ENCODE results near the gene C17orf107. TPM values are rescaled to one million over a fixed set of nuclear protein-coding genes. Genes with fewer than 3 reads are reported as not detected.

Gene C17orf107
- total and polyA plus RNA-seq, 2 of the 13 experiments (the other 11 are each of a cell fraction or from before 2014, with no cell fraction given) = 0.20 to 0.59 TPM

DNA sequence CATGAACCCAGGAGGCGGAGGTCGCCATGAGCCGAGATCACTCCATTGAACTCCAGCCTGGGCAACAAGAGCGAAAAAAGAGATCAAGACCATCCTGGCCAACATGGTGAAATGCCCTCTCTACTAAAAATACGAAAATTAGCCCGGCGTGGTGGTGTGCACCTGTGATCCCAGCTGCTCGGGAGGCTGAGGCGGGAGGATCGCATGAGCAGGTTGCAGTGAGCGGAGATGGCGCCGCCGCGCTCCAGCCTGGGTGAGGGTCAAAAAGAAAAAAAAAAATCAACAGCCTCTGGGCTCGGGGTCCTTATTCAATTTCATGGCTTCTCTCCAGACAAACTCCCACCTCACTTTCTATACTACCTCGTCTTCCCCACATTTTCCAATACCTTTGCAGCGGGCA, 29.5 kb downstream of the C17orf107 start (continued):
- TF ChIP-seq, protein P1, sequence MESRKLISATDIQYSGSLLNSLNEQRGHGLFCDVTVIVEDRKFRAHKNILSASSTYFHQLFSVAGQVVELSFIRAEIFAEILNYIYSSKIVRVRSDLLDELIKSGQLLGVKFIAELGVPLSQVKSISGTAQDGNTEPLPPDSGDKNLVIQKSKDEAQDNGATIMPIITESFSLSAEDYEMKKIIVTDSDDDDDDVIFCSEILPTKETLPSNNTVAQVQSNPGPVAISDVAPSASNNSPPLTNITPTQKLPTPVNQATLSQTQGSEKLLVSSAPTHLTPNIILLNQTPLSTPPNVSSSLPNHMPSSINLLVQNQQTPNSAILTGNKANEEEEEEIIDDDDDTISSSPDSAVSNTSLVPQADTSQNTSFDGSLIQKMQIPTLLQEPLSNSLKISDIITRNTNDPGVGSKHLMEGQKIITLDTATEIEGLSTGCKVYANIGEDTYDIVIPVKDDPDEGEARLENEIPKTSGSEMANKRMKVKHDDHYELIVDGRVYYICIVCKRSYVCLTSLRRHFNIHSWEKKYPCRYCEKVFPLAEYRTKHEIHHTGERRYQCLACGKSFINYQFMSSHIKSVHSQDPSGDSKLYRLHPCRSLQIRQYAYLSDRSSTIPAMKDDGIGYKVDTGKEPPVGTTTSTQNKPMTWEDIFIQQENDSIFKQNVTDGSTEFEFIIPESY (CRISPR knock-in tag; IDR thresholded peaks at IDR 0.05) = no peak
- TF ChIP-seq, protein P2, sequence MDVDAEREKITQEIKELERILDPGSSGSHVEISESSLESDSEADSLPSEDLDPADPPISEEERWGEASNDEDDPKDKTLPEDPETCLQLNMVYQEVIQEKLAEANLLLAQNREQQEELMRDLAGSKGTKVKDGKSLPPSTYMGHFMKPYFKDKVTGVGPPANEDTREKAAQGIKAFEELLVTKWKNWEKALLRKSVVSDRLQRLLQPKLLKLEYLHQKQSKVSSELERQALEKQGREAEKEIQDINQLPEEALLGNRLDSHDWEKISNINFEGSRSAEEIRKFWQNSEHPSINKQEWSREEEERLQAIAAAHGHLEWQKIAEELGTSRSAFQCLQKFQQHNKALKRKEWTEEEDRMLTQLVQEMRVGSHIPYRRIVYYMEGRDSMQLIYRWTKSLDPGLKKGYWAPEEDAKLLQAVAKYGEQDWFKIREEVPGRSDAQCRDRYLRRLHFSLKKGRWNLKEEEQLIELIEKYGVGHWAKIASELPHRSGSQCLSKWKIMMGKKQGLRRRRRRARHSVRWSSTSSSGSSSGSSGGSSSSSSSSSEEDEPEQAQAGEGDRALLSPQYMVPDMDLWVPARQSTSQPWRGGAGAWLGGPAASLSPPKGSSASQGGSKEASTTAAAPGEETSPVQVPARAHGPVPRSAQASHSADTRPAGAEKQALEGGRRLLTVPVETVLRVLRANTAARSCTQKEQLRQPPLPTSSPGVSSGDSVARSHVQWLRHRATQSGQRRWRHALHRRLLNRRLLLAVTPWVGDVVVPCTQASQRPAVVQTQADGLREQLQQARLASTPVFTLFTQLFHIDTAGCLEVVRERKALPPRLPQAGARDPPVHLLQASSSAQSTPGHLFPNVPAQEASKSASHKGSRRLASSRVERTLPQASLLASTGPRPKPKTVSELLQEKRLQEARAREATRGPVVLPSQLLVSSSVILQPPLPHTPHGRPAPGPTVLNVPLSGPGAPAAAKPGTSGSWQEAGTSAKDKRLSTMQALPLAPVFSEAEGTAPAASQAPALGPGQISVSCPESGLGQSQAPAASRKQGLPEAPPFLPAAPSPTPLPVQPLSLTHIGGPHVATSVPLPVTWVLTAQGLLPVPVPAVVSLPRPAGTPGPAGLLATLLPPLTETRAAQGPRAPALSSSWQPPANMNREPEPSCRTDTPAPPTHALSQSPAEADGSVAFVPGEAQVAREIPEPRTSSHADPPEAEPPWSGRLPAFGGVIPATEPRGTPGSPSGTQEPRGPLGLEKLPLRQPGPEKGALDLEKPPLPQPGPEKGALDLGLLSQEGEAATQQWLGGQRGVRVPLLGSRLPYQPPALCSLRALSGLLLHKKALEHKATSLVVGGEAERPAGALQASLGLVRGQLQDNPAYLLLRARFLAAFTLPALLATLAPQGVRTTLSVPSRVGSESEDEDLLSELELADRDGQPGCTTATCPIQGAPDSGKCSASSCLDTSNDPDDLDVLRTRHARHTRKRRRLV (CRISPR knock-in tag; IDR thresholded peaks at IDR 0.05) = no peak
- TF ChIP-seq POLR2AphosphoS2 (IDR thresholded peaks at IDR 0.05; ENCODE audit: low read depth, low read length) (no peak), MAFK (conservative IDR thresholded peaks at IDR 0.05 in 1 of 2, IDR thresholded peaks at IDR 0.05 in 1 of 2; ENCODE audit: low read length in 2 of 2) (no peak), ZNF790 (CRISPR knock-in tag; IDR thresholded peaks at IDR 0.05; ENCODE audit: borderline replicate concordance) (no peak), SRY (CRISPR knock-in tag; IDR thresholded peaks at IDR 0.05) (no peak)

DNA sequence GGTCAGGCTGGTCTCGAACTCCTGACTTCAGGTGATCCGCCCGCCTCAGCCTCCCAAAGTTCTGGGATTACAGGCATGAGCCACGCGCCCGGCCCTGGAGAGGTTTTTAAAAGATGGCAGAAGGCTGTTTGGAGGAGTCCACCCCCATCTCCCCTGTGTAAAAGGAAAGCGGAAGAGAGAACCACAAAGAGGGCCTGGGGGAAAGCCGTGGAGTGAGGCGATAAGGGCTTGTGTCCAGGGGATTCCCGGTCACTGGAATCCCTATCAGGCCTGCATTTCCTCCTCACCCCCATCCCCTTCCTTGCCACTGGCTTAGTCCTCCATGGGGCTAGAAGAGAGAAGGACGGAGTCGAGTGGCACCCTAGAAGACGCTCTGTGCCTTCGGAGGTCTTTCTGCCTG, 32.6 kb downstream of the C17orf107 start, which contains the start of gene GP1BA:
GP1BA (plus strand) TSS at position 315 of the 400 bp plus-strand sequence. CDS start 328 bp downstream, outside the sequence.
- Histone ChIP-seq H3K27ac (ENCODE audit: extremely low read length, insufficient read depth, low read length) (no peak within 1 kb of the TSS), H4K20me1 (ENCODE audit: insufficient read depth, low read length) (no peaks in the 10 kb centered on the region), H3K36me3 (replicated peaks in 1 of 2; ENCODE audit: control insufficient read depth in 1 of 2, insufficient read depth in 2 of 2, low read length in 2 of 2) (peaks cover 0 to 3% of the 10 kb centered on the region in 2 experiments; a peak in 1 of 5 replicates), H3K9ac (ENCODE audit: insufficient read depth, low read depth, low read length) (no peak within 1 kb of the TSS), H3K27me3 (ENCODE audit: control insufficient read depth in 1 of 2, insufficient read depth in 2 of 2, low read length in 2 of 2) (no peaks in the 10 kb centered on the region), H3K79me2 (ENCODE audit: insufficient read depth, low read length) (no peaks in the 10 kb centered on the region), H3K4me1 (ENCODE audit: insufficient read depth, low read length) (peaks cover 10% of the 10 kb centered on the region), H3K9me3 (ENCODE audit: low read length) (no peaks in the 10 kb centered on the region), H2AFZ (ENCODE audit: low read length) (no peak within 1 kb of the TSS), H3K4me2 (ENCODE audit: low read depth, low read length) (no peak within 1 kb of the TSS), H3K4me3 (replicated peaks in 1 of 3; ENCODE audit: insufficient read depth in 1 of 3, low read depth in 2 of 3, low read length in 3 of 3) (no peak within 1 kb of the TSS)
- in situ Hi-C loops (cut with HindIII; ENCODE audit: extremely low pct_ligation_motif_present, low pct_unique_long_range_greater_than_20kb) = no loop called here
- no TSS peak for BruUV-seq (replicated peaks)
- ChIA-PET POLR2A (no interaction called here), CTCF (ENCODE audit: low intra/inter-chr PET ratio, low total read pairs) (no interaction called here)
- DNase-seq (ENCODE audit: low spot score) (no peak), ATAC-seq (no peak), FAIRE-seq (no peak)
- WGBS (ENCODE audit: low lambda C conversion rate) = 96% methylated on average over 14 of the region's 14 CpGs
- intact Hi-C loops (cut with micrococcal nuclease; ENCODE audit: unreplicated experiment) = no loop called here
- TF ChIP-seq ELF3 (CRISPR knock-in tag; IDR thresholded peaks at IDR 0.05) = no peak
- TF ChIP-seq, protein P3, sequence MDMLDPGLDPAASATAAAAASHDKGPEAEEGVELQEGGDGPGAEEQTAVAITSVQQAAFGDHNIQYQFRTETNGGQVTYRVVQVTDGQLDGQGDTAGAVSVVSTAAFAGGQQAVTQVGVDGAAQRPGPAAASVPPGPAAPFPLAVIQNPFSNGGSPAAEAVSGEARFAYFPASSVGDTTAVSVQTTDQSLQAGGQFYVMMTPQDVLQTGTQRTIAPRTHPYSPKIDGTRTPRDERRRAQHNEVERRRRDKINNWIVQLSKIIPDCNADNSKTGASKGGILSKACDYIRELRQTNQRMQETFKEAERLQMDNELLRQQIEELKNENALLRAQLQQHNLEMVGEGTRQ (IDR thresholded peaks at IDR 0.05; ENCODE audit: low read depth, low read length) = no peak
- TF ChIP-seq, protein P3 (CRISPR knock-in tag; IDR thresholded peaks at IDR 0.05; ENCODE audit: borderline replicate concordance) = no peak
- TF ChIP-seq WIZ (CRISPR knock-in tag; IDR thresholded peaks at IDR 0.05) = no peak
- TF ChIP-seq ZFP36L2 (CRISPR knock-in tag; IDR thresholded peaks at IDR 0.05) = no peak
- no peak for TF ChIP-seq ZNF20 (CRISPR knock-in tag; IDR thresholded peaks at IDR 0.05)
- TF ChIP-seq ZNF703 (CRISPR knock-in tag; IDR thresholded peaks at IDR 0.05; ENCODE audit: borderline replicate concordance) = no peak
- TF ChIP-seq TEAD2 (CRISPR knock-in tag; IDR thresholded peaks at IDR 0.05) = no peak
- no peak for TF ChIP-seq ERF (CRISPR knock-in tag; IDR thresholded peaks at IDR 0.05)
- no peak for TF ChIP-seq ZNF430 (CRISPR knock-in tag; IDR thresholded peaks at IDR 0.05)
- TF ChIP-seq SKI (IDR thresholded peaks at IDR 0.05; ENCODE audit: partially characterized antibody) = no peak

Data from HepG2 (cell line).